Suppressor macrophage treated with lipopolysaccharide for 1 hour (primary cell): ENCODE results near the gene AOX1.
"Not testable (repeated sequence)": the region's sequence is repeated elsewhere in the genome, so short reads cannot be mapped to it uniquely, and the experiment has no call there.

Experiments used
- DNase-seq, 3 donors: peaks; one replicate each; pipeline ENCODE4 v3.0.0-alpha.2; 2020 to 2022

Gene AOX1

DNA sequence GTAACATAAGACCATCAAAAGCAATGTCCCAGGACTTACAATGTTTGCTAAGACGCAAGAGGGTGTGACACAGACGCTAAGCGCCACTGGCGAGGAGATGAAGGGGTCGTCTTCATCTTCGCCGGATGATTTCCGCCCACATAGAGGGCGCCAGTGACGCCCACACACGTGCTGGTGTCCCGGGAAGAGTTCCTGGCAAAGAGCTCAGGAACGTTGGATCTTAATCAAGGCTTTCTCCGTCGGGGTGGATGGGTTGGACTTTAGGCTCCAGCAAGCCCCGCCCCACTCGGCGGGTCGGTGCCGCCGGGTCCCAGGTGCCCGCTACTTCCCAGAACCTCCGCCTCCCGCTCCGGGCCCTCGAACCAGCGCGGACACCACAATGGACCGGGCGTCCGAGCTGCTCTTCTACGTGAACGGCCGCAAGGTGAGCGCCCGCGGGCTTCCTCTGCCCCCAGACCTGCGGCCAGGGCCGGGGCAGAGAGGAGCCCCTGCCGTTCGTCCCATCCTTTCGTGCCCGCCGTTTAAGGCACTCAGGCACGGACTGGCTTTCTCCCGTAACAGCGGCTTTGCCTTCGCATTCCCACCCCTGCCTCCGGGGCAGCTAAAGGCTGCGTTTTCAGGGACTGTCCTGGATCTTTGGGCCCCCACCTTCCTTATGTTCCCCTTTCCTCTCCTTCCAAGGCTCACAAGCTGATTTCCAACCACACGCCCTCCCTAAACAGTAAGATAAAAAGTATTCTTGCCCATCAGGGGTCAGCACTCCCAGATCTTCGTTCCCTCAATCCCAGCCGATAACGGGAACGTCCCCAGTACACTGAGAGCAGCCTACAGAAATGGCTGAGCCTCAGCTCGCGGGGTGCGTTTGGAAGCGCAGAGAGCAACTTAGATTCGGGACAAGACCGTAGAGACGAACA lies at the start of gene AOX1:
AOX1 (plus strand) TSS at position 285 of the 914 bp plus-strand sequence; CDS start at position 380, 95 bp downstream.
- DNase-seq: peak; percentile 17 to 26 (median 22)

DNA sequence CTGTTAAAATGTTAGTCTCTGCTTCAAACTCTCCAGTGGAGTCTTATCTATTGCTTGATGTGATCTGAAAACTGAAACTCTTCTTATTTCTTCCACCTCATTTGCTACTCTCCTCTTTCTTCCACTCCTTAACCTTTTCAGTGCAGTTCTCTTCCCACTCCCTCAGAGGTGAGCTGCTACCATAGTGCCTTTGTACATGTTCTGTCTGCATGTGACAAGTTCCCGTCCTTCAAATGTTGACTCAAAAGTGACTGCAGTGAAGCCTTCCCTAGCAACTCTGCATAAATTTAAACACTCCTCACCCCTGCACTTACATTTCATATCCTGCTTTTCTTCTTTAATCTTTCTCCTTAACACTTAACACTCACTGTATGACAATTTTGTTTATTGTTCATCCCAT lies 47.7 kb upstream of the AOX1 start:
- no peak for DNase-seq

GRCh38 chr2:200540793-200541192 lies 45.0 kb upstream of the AOX1 start:
- no peak for DNase-seq

DNA sequence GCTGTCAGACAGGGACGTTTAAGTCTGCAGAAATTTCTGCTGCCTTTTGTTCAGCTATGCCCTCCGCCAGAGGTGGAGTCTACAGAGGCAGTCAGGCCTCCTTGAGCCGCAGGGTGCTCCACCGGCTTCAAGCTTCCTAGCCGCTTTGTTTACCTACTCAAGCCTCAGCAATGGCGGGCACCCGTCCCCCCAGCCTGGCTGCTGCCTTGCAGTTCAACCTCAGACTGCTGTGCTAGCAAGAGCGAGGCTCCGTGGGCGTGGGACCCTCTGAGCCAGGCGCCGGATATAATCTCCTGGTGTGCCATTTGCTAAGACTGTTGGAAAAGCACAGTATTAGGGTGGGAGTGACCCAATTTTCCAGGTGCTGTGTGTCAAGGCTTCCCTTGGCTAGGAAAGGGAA lies 19.2 kb upstream of the AOX1 start:
- DNase-seq: not testable (repeated sequence)

- DNase-seq: no peak
These were observed 17.9 kb upstream of the AOX1 start for GRCh38 chr2:200567932-200568331.

DNA sequence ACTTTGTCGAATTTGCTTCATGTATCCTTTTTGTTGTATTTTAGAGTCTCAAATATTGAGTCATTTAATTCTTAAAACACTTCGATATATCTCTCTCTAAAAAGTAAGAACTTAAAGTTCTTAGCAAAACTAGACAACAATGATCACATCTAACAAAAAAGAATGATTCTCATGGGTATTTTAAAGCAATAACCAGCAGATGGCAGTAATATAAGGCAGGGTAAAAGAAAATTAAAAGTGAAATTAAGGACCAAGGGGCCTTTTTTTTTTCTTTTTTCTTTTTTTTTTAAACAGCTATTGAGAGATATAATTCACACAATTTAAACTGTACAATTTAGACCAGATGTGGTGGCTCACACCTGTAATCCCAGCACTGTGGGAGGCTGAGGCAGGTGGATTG lies 9.9 kb upstream of the AOX1 start:
- DNase-seq: peak; percentile 33 to 67 (median 50)

GRCh38 chr2:200577027-200577426 lies 8.8 kb upstream of the AOX1 start:
- no peak for DNase-seq

DNA sequence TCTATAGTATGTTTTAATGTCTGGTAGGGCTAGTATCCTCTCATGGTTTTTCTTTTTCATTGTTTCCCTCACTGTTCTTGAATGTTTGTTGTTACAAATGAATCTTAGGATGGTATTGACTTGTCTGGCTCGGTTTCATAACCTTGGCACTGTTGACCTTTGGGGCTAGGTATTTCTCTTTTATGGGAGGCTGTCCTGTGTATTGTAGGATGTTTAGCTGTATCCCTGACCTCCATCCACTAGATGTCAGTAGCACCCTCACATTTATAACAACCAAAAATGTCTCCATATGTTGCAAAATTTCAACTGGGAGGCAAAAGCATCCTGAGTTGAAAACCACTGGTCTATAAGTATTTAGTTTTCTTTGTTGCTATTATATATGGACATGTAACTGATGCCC lies 7.0 kb upstream of the AOX1 start:
- DNase-seq: peak; percentile 43 to 56 (median 52)

DNA sequence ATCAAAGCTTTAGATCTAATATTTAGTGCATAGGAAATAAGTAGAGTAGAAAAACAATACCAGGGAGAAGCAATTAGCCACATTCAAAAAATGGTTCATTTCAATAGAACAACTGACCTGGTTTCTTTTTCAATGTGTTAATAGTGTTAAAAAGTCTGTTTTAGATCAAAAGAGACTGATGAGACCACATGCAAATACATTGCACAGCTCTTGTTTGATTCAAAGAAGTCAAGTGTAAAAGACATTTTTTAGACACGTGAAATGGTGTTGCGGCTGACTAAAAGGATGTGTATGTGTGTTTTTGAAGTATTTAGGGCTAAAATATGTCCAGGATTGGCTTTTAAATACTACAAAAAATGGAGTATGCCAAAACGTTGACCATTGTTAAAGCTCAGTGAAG lies 1.2 kb upstream of the AOX1 start:
- no peak for DNase-seq

DNA sequence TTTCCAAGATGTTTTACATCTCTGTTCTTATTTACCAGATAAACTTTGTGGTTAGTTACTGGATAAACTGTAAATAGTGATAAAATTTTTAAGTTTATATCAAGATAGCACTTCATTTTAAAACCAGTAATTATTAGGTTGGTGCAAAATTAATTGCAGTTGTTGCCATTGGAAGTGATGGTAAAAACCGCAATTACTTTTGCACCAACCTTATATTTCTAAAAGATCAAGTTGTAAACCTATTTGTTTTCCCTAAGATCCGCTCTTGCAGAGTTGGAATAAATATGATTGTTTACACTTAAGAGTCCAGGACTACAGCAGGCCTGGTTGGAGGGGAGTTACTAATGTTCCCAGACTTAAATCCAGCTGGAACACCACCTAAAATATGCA lies 479 bp upstream of the AOX1 start:
- no peak for DNase-seq

- DNase-seq: no peak
These were observed 796 bp downstream of the AOX1 start for GRCh38 chr2:200586644-200586975.

GRCh38 chr2:200587007-200587616 lies 1.3 kb downstream of the AOX1 start:
- DNase-seq: no peak

DNA sequence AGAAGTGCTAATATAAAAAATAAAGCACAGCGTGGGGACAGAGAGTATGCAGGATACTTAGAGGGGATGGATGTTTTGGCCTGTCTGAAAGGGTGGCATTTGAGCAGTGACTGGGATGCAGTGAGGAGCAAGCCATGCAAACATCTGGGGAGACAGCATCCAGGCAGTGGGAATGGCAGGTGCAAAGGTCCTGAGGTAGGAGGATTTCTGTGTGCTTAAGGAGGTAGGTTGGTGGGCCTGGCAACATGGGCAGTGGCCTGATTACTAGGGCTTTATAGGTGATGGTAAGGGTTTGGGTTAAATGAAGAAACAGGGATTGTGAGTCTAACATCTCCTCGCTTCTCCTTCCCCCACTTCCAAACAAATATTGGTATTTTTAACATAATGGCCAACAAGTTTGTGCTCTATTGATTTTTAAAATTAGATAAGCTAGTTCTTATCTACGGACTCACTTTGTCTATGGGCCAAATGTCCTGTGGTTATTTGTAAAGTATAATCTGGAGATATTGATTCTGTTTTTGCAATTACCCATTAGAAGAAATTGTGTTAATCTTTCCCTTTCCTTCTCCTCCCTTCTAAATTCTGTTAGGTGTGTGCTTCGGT lies 2.4 kb downstream of the AOX1 start:
- no peak for DNase-seq

GRCh38 chr2:200590090-200590489 lies 4.3 kb downstream of the AOX1 start:
- no peak for DNase-seq

GRCh38 chr2:200591308-200591707 lies 5.5 kb downstream of the AOX1 start:
- DNase-seq: no peak

DNA sequence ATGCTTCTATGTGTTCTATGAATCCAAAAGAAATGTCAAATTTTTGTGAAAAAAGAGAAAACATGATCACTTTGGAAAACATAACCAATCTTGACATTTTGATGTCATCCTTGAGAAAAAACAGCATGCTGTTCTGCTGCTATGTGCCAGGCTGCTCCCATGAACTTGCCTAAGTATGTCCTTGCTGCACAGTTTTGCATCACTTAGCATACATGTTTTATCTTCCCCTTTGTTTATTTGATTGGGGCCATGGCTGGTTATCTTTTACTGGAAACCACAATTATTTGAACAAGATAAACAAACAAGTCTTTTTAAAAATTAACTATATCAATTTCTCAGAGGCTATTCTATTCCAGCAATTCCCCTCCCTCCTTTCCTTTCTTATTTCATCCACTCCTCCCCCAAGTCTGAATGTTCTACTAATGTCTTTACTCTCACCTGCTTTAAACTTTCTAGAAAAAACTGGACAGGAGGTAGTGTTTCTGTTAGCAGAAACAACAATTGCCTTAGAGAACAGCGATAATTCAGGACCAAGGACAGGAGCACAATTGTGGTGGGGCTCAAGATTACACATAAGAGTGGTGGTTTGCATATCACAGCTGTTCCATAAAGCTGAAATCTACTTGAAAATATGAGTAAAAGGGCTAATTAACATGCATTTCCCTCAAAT lies 6.7 kb downstream of the AOX1 start:
- no peak for DNase-seq

DNA sequence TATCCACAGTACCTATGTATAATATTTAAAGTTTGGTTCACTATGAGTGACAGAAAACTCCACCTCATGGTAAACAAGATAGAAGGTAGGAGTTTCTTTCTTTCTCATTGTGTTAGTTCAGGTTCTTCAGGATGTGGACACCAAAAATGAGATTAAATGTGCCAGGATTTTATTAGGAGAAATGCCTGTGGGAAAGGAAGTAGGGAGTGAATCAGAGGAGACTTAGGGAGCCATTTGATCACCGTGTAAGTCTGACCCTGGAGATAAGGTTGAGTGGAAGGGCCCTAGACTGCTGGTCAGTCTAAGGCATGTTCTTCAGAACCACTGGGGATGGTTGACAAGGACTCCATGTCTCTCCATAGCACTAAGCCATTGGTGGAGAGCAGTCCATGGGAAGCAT lies 8.1 kb downstream of the AOX1 start:
- DNase-seq: no peak

GRCh38 chr2:200595913-200596312 lies 10.1 kb downstream of the AOX1 start:
- no peak for DNase-seq

DNA sequence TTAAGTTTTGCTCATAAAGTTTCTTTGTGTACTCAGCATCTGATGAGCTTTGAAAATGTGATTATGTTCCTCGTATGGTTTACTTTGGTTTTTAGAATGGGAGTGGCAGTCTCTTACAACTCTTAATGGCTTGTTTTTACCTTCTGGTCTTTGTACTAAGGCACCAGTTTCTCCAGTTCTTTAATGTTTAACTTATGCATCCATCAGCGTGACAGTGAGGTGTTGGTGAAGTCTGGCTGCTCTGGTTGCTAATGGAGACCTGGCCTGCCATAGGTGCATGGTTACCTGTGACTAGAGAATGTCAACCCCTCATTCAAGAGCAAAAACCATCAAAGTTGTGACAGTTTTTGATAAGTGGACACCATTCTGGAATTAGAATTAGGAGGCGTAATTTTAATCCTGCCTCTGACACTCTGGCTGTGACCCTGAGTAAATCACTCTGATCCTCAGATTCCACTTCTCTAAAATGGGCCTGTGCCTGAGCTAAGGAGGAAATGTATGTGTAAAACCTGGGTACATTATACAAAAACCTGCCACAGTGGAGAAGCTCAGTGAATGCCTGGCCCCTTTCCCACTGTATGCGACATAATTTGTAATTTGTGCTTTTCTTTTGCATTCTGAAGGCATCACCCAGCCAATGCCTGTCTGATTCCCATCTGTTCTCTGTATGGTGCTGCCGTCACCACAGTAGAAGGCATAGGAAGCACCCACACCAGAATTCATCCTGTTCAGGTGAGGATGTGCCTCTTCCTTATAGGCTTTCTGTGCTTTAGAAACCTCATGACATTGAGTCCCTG lies 11.2 kb downstream of the AOX1 start:
- DNase-seq: no peak

GRCh38 chr2:200599206-200599605 lies 13.4 kb downstream of the AOX1 start:
- no peak for DNase-seq

DNA sequence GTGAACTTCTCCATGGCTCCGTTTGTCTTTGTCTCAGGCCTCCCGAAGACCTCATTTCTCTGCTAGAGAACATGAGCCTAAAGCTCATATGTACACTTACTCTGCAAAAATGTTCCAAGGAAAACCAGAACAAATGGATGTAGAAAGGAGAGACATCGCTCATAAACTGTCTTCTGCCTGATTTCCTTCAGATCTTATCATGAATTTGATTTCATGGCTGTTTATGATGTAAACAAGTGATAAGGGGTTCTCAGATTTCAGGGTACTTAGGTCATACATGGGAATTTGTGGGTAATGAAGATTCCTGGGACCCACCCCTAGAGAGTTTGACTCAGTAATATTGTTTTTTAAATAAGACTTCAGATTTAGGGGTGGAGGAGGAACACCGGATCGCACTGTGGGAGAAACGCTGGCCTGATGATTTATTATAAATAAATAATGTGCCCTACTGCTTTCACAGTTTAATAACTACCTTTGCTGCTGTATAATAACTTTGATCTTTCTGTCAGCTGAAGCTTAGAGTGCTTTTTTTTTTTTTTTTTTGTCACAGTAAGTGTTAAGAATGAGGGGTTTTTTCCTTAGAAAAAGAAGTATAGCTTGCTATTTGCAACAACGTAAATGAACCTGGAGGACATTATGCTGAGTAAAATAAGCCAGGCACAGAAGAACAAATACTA lies 14.9 kb downstream of the AOX1 start:
- DNase-seq: no peak

DNA sequence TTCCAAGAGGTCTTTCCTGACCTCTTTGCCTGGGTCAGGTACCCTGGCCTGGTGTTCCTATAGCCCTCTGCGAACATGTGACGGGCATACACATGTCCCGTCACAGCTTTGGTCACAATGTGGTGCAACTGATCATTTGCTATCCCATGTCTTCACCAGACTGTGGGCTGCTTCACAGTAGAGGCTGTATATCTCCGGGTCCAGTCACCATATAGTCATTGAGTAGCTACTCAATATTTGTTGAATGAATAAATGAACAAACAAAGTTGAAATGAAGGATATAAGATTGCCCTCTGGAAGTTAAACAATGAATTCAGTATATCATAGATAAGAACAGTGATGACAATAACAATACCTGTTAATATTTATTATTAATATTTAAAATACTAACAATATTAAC lies 16.8 kb downstream of the AOX1 start:
- no peak for DNase-seq
